ENCODE data around the gene MRPL43. TPM values are rescaled to one million over a fixed set of nuclear protein-coding genes. Genes with fewer than 3 reads are reported as not detected.
A peak's percentile ranks its signal among the peaks of the same experiment; 100 is the strongest.

MRPL43 gene
- total and polyA plus RNA-seq, 10 donors = 38.3 to 92.4 (median 51.0) TPM

GRCh38 chr10:100984672-100985177, 2.6 kb downstream of the MRPL43 start:
- H3K27ac ChIP-seq = no peak overlapping the region
- TF ChIP-seq POLR2AphosphoS5 (IDR thresholded peaks at IDR 0.05) (no peak), POLR2A (IDR thresholded peaks at IDR 0.05) (no peak)
- TF ChIP-seq, protein P1, sequence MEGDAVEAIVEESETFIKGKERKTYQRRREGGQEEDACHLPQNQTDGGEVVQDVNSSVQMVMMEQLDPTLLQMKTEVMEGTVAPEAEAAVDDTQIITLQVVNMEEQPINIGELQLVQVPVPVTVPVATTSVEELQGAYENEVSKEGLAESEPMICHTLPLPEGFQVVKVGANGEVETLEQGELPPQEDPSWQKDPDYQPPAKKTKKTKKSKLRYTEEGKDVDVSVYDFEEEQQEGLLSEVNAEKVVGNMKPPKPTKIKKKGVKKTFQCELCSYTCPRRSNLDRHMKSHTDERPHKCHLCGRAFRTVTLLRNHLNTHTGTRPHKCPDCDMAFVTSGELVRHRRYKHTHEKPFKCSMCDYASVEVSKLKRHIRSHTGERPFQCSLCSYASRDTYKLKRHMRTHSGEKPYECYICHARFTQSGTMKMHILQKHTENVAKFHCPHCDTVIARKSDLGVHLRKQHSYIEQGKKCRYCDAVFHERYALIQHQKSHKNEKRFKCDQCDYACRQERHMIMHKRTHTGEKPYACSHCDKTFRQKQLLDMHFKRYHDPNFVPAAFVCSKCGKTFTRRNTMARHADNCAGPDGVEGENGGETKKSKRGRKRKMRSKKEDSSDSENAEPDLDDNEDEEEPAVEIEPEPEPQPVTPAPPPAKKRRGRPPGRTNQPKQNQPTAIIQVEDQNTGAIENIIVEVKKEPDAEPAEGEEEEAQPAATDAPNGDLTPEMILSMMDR (IDR thresholded peaks at IDR 0.05 in 8 of 11, conservative IDR thresholded peaks at IDR 0.05 in 3 of 11) = no peak
- intact Hi-C loops (cut with DNase I; ENCODE audit: low total_unique reads) = no loop called here
- peaks cover 0 to 77% (median 24%) of the 10 kb centered on the region in 6 donors for H3K36me3 ChIP-seq
- peak; percentile 16 for DNase-seq
- H3K9me3 ChIP-seq = no peaks in the 10 kb centered on the region
- H3K4me1 ChIP-seq = peaks cover 12 to 44% (median 37%) of the 10 kb centered on the region in 6 donors
- 68 to 86% (median 83%) methylated on average over 2 of the region's 2 CpGs for whole genome bisulfite sequencing, 5 donors
- H3K4me3 ChIP-seq = no peak overlapping the region
- no peaks in the 10 kb centered on the region for H3K27me3 ChIP-seq (replicated peaks in 1 of 7)

- H3K27me3 ChIP-seq (replicated peaks in 1 of 7) = no peaks in the 10 kb centered on the region
- H3K9me3 ChIP-seq = no peaks in the 10 kb centered on the region
- H3K36me3 ChIP-seq = peaks cover 0 to 77% (median 25%) of the 10 kb centered on the region in 6 donors
- H3K4me3 ChIP-seq = no peak overlapping the region
- peaks cover 12 to 38% (median 31%) of the 10 kb centered on the region in 6 donors for H3K4me1 ChIP-seq
- intact Hi-C loops (cut with DNase I; ENCODE audit: low total_unique reads) = no loop called here
- TF ChIP-seq POLR2A (IDR thresholded peaks at IDR 0.05) = no peak
- TF ChIP-seq, protein P1 (IDR thresholded peaks at IDR 0.05 in 8 of 11, conservative IDR thresholded peaks at IDR 0.05 in 3 of 11) = no peak
- TF ChIP-seq POLR2AphosphoS5 (IDR thresholded peaks at IDR 0.05) = no peak
- WGBS, 5 donors = 81 to 96% (median 91%) methylated on average over 10 to 13 of the region's 13 CpGs
- peak; percentile 63 for DNase-seq
- no peak overlapping the region for H3K27ac ChIP-seq
Observed at GRCh38 chr10:100983868-100984671, 3.2 kb downstream of the MRPL43 start.

DNA sequence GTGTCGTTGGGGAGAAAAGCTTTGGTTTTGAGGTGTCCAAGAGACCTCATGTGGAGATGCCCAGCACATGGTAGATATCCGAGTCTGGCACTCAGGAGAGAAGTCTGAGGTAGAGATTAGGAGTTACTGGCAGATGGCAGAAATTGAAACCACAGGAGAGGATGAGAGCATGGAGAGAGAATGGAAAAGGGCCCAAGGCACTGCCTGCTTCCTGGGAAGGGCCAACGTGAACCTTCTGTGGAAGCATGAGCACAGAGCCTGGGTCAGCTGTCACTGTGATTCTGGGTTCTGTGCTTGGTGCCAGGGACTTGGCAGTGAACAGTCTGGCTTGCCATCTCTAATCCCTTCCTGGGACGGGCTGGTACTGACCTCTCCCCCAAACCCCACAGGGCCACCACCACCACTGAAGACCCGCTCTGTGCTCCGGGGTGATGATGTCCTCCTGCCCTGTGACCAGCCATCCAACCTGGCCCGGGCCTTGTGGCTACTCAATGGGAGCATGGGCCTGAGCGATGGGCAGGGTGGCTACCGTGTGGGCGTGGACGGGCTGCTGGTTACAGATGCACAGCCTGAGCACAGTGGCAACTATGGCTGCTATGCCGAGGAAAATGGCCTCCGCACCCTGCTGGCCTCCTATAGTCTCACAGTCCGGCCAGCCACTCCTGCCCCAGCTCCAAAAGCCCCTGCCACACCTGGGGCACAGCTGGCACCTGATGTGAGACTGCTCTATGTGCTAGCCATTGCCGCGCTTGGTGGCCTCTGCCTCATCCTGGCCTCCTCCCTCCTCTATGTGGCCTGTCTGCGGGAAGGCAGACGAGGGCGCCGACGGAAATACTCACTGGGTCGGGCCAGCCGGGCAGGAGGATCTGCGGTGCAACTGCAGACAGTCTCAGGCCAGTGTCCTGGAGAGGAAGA, 4.1 kb downstream of the MRPL43 start:
- no peaks in the 10 kb centered on the region for H3K27me3 ChIP-seq (replicated peaks in 1 of 7)
- H3K27ac ChIP-seq = no peak overlapping the region
- H3K9me3 ChIP-seq = no peaks in the 10 kb centered on the region
- 92 to 97% (median 94%) methylated on average over 15 to 24 of the region's 24 CpGs for WGBS, 5 donors
- H3K36me3 ChIP-seq = peaks cover 0 to 79% (median 29%) of the 10 kb centered on the region in 6 donors
- peaks cover 11 to 29% (median 22%) of the 10 kb centered on the region in 6 donors for H3K4me1 ChIP-seq
- intact Hi-C loops (cut with DNase I; ENCODE audit: low total_unique reads) = no loop called here
- H3K4me3 ChIP-seq = no peak overlapping the region
- TF ChIP-seq POLR2AphosphoS5 (IDR thresholded peaks at IDR 0.05) (no peak), POLR2A (IDR thresholded peaks at IDR 0.05) (no peak)
- TF ChIP-seq, protein P1 (IDR thresholded peaks at IDR 0.05 in 8 of 11, conservative IDR thresholded peaks at IDR 0.05 in 3 of 11) = no peak
- peak; percentile 67 for DNase-seq
